GM19328 (cell line): ENCODE measurements around the gene SLC19A1.
"Not testable (repeated sequence)": the region's sequence is repeated elsewhere in the genome, so short reads cannot be mapped to it uniquely, and the experiment has no call there.

Experiments used
- ATAC-seq: cut with Tn5 transposase; IDR thresholded peaks from one replicate; pipeline ENCODE4 v1.9.1; 2021; ENCODE audit warnings: mild to moderate bottlenecking, moderate library complexity; ENCODE audit not compliant: unreplicated experiment

The SLC19A1 gene

DNA sequence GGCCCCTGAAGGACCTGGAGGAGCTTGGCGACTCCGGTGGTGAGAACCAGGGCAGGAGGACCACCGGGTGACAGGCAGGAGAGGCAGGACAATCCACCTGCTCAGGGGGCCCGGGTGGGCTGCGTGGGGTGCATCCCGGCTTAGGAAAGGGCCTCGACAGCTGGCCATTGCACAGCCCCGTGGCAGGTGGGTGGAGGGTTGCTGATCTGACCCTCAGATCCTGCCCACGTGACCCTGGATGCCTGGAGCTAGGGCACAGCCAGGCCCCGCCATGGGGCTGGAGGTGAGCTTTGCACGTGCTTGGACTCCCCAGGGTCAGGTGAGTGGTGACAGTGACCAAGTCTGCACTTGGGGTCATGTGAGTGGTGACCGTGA is 35.5 kb upstream of the SLC19A1 start:
- no peak for ATAC-seq

DNA sequence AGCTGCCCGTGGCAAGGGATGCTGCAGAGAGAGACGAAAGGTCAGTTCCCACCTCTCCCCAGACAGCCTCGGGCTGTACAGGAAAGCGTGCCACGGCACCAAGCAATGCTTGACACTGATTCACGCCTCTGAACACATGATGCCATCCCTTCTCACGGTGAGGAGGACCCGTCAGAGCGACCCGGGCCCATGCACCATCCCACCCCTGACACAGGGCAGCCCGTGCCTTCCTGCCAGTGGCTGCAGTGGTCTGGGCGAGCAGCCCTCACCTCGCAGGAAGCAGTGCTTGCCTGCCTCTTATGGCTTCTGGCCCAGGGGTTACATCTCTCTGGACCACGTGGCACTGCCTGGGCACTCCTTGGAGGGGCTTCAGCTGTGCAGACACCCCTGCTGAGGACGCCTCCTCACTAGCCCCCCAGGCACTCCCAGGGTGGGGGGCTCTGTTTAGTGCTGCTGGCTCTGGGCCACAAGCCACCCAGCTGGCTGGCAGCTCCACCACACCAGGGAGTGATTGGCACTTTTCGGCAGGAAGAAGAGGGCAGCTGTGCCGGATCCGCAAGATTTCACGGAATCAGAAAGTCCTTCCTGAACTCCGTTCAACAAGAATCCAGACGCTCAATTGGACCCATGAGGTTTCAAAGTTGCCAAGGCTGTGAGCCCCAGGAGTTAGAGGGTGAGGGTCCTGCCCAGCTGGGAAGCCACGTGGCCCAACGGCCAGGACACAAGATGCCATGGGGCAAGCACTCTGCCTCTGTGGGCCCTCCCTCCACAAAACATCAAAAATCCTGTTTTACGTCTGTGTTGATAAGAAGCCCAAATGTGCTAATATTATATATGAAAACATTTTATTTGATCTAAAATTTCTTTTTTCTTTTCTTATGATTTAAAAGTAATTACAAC is 34.8 kb upstream of the SLC19A1 start:
- no peak for ATAC-seq

DNA sequence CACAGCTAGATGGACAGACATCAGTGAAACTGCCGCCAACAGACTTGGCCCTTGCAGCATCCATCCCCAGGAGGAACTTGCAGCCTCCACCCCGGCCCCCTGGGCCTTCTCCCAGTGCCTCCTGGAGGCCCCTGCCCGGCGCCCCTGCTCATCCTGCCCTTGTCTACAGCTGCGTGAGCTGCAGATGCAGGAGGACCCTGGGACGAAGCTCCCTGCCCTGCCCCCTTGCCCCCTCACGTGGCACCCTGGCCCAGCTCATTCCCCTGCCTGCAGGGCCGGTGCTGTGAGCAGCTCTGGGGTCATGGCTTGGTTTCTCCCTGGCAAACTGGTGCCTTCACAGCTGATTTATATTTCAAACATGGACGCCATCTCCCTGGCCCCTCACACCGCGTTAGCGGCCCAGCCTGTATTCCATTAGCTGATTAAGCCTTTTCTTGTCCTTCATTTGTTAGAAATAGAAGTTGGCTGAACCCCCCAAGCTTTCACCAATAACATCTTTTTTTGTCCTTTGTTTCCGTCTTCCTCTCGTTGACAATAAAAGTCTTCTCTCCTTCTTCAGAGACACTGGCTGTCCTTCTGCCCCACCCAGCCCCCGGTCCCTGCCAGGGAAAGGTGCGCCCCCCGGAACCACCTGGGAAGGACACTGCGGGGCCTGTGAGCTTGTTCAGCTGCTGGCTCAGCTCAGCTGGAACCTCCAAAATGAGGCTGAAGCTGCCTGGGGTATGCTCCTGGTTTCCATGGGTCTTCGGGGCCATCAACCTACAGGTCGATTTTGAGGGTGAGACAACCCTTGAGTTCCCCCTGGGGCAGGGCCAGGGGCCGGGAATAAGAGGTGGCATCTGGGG is 34.0 kb upstream of the SLC19A1 start:
- ATAC-seq = no peak

DNA sequence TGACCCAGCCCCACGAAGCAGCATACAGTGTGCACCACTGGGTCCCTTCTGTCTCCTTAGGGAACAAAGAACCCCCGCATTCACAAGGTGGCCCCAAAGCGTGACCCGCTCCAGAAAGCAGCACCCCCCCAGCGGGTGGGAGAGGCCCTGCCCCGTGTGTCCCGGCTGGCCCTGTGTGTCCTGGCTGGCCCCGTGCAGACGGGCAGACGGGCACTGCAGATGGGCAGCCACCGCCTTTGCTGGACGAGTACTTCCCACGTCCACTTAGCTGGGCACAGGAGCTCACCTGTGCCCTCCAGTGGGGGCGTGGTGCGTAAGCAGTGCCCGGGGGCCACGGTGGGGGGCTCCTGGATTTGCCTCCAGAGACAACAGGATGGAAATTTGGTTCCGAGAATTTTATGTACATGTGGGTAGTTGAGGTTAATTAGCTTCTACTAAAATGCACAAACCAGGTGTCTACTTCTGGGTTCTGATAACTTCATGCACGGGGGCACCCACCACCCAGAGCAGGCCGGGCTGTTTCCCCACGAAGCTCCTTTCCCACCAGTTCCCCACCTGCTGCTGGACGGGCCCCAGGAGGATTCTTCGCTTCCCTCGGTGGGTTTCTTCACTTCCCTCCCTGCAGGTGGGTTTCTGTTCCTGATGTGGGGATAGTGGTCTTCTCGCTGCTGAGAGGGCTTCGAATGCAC is 33.2 kb upstream of the SLC19A1 start:
- no peak for ATAC-seq

- no peak for ATAC-seq
Measured at GRCh38 chr21:45574691-45575090, 32.5 kb upstream of the SLC19A1 start.

GRCh38 chr21:45574081-45574501 is 31.9 kb upstream of the SLC19A1 start:
- ATAC-seq = no peak

DNA sequence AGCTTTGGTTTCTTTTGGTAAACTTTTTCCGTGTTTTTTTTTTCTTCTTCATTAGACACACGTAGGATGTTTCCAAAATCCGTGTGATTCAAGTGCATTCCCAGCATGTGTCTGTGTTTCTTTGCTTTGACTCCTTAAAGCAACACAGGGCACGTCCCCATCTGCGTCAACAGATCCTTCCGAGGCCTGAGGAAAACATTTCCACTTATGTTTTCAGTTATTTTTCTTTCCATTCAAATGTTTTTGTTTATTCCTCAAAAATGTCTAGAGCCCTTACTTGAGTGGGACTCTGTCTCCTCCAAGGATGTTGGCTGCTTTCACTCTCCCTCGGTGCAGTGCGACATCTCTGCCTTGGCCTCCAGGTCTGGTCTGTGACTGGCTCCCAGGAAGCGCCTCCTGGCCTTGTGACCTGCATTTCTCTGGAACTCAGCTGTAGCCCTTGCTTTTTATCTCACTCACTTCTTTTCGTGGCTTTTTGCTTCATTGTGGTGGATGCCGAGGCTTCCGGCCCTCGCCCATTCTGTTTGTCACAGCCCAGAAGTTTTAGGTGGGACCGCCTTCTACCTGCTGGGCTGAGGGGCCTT is 31.3 kb upstream of the SLC19A1 start:
- ATAC-seq = no peak

- ATAC-seq = no peak
Measured at GRCh38 chr21:45572783-45573451, 30.7 kb upstream of the SLC19A1 start.

DNA sequence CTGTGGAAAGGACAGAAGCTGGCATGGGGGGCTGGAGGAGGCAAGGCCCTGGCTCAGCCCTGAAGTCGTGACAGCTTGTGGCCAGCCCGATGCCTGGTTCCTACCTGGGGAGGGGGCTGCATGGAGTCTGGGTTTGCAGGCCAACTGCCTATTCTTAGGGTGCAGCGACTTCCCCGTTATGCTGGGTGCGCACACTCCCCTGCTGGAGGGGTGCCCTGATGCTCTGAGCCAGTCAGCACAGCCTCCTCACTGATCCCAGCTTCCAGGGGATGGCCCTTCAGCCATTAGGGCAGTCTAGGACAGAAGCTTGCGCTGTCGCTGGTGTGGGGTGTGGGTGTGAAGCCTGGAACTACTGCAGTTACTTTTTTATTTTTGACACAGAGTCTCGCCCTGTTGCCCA is 30.0 kb upstream of the SLC19A1 start:
- ATAC-seq = no peak

DNA sequence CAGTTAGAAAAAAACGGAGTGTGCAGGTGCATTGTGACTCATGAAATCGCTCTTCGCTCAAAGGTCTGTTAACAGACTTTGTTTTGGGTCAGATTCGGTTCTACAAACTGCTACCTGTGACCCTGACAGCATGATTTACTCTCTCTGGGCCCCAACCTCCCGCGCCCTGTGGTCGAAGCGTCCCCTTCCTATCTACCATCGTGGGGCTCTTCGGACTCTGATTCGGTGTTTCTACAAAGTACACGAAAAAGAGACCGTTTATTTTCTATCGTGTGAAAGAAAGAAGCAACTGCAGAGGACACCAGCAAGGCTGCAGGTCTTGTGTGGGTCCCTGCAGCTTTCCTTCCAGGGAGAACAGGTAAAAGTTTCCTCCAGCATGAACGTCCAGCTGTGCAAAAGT is 29.4 kb upstream of the SLC19A1 start:
- ATAC-seq = no peak

DNA sequence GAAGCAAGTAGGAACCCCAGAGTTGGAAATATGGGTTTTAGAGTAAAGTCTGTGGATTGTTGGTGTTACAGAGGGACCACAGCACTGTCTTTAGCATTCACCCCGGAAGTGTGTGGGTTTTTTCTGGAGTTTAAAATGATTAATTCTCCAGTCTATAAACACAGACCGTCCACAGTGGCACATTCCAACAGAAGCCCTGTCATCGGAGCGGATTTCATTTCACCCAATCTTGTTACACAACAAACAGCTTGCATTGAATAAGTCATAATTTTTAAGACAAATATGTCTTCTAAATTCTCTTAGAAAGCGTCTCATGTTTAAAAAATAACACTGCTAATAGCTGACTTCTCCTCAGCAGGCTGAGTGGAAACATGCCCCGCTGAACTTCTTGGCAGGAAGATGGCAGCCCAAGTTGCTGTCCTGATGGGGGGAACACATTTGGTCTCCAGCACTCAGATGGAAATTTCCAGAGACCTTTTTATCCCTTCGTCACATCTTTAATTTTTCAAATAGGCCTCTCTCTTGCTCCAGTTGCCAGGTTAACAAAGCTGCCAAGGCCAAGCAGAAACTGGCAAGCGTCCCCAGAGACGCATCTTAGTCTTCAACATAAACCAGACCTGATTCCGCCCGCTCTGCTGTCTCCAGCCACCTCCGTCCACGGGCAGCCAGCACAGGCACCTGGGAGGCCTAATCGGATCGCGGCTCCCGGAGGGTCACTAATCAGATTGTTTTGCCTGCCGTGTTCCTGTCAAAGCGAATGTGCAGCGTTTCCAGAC is 28.8 kb upstream of the SLC19A1 start:
- no peak for ATAC-seq

DNA sequence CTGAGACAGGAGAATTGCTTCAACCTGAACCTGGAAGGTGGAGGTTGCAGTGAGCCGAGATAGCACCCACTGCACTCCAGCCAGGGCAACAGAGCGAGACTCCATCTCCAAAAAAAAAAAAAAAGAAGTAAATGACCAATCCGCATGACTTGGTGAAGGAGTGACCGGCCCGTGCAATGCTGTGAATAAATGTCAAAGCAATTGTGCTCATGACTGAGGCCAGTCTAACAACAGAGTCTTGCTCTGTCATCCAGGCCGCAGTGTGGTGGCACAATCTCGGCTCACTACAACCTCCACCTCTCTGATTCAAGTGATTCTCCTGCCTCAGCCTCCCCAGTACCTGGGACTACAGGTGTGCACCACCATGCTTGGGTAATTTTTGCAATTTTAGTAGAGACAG is 27.8 kb upstream of the SLC19A1 start:
- ATAC-seq = no peak

GRCh38 chr21:45568383-45568782 is 26.1 kb upstream of the SLC19A1 start:
- no peak for ATAC-seq

DNA sequence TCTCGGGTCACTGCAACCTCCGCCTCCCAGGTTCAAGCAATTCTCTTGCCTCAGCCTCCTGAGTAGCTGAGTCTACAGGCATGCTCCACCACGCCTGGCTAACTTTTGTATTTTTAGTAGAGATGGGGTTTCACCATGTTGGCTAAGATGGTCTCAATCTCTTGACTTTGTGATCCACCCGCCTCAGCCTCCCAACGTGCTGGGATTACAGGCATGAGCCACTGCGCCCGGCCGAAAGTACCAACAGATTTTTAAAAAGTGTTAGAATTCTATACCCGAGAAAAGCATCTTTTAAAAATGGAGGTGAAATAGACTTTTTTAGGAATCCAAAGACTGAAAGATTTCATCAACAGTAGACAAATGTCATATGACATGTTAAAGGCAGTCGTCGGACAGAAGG is 21.9 kb upstream of the SLC19A1 start:
- not testable (repeated sequence) for ATAC-seq

GRCh38 chr21:45562965-45563364 is 20.7 kb upstream of the SLC19A1 start:
- no peak for ATAC-seq

- no peak for ATAC-seq
Measured at GRCh38 chr21:45562402-45562801, 20.2 kb upstream of the SLC19A1 start.

DNA sequence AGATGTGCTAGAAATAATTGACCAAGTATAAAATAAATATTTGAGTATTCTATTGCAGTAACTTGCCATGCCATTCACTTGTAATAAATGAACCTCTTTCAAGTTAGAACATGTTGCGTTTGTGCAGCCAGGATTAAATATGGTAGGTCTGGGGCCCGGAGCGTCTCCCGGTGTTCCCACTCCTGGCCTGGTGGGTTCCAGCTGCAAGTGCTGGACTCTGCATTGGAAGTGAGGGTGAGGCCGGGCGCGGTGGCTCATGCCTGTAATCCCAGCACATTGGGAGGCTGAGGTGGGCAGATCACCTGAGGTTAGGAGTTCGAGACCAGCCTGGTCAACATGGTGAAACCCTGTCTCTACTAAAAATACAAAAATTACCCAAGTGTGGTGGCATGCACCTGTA is 19.0 kb upstream of the SLC19A1 start:
- ATAC-seq = not testable (repeated sequence)

DNA sequence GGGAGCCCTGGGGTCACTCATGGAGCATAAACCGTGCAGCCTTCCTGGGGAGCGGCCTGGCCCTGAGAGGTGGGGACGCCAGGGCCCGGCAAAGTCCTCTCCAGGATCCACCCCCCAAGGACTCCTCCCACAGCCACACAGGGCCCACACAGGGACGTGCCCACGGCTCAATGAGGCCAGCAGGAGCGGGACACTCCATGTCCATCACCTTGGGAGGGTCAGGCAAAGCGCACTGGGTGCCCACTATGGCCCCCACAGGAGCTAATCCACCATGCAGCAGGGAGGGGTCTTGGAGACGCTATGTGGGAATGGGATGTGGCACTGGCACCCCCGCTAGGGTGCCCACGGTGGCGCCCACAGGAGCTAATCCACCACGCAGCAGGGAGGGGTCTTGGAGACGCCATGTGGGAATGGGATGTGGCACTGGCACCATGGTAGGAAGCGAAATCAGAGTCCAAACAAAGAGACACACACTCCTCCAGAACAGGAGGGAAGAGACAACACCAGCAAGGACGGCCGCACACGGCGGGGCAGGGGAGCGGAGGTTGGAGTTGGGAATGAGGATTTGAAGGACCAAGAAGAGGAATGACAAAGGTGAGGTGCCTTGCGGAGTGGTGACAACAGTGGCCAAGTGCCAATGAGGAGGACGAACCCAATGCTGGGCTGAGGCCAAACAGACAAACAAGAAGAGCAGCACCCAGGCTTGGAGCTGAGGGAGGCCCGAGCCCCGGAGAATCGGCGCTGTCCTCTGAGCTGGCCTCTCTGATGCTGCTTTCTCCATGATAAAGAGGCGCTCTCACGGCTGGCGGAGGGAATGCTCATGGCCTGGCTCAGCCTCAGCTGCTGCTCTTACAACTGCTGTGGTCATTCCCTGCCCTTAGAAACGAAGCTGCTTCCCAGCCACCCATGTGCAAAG is 18.1 kb upstream of the SLC19A1 start:
- ATAC-seq = no peak
